Ureter (tissue), 1 donor: ENCODE results near the gene PDLIM7. TPM values are rescaled to one million over a fixed set of nuclear protein-coding genes. Genes with fewer than 3 reads are reported as not detected.

Experiments used
- DNase-seq: peaks from one replicate; pipeline ENCODE4 v3.0.0-alpha.2; 2020; ENCODE audit warnings: low spot score
- total RNA-seq: library from RNA; stranded (reverse); gene quantifications from one replicate; pipeline ENCODE4 v1.2.4, GENCODE V29; 2023
- donor health status: DM: yes; HTN: yes; CAD: no.

Gene PDLIM7
- total RNA-seq, 1 donor from 2014 or later: 218 TPM

DNA sequence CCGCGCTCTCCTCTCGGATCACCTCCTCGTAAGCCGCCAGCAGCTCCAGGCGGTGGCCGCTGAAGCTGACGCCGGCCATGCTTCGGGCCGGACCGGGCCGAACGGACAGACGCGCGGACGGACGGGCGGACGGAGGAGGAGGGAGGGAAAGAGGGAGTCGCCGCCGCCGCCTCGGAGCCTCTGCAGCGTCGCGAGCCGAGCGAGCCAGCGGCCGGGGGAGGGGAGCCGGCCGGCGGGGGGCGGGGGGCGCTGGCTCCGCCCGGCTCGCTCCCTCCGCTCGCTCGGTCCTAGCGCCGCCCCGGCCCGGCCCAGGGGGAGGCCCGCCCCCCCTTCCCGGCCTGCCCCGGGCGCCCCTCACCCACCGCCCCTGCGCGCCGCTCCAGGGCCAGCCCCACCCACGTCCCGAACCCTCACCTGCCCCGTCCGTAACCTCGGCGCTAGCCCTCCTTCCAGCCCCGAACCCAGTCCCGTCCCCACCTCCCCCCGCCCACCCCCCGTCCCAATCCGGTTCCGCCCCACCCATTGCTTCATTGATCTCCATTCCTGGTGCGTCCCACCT, 23.9 kb downstream of the PDLIM7 start, which contains the start of gene DBN1:
Gene DBN1 (minus strand): TSS at position 192 of the 559 bp plus-strand sequence. CDS start 113 bp downstream, at position 79.
- DNase-seq: no peak

DNA sequence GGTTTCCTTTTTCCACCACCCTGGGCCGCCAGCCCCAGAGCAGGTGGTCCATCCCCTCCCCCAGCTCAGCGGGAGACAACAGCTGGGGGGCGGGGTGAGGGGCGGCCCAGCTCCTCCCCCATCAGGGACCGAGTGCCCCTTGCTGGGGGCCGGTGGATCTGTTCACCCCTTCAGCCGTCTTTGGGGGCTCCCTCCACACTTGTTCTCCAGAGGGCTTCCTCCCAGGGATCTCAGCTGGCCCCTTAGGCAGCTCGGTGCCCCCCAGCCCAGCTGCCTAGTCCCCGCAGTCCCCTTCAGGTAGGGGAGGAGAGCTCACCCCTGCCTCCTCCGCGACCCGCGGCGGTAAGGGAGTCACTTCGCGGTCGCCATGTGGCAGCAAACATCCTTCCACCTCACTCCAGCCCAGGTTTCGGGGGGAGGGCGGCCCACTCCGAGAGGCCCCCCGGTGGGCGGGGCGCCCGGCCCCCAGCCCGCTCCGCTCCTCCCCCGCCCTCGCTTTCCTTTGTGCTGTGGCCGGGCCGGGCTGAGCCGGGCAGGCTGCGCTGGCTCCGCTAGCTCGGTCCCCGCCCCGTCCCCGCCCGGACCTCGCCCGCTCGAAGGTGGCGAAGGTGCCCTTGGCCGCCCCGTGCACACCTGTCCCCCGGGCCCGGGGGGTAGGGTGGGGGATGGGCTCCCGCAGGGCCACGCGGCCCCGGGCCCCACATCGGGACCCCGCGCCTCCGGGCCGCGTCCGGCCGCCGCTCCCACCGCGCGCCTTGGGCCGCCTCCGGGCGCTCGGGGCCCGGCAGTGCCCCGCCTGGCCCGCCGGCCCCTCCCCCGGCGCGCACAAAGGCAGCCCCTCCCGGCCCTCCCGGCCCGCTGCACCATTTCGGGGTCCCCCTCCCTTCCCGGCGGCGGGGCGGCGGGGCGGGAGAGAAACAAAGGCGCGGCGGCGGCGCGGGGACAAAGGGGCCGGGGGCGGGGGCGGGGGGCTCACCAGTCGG, 24.7 kb downstream of the PDLIM7 start:
- no peak for DNase-seq

DNA sequence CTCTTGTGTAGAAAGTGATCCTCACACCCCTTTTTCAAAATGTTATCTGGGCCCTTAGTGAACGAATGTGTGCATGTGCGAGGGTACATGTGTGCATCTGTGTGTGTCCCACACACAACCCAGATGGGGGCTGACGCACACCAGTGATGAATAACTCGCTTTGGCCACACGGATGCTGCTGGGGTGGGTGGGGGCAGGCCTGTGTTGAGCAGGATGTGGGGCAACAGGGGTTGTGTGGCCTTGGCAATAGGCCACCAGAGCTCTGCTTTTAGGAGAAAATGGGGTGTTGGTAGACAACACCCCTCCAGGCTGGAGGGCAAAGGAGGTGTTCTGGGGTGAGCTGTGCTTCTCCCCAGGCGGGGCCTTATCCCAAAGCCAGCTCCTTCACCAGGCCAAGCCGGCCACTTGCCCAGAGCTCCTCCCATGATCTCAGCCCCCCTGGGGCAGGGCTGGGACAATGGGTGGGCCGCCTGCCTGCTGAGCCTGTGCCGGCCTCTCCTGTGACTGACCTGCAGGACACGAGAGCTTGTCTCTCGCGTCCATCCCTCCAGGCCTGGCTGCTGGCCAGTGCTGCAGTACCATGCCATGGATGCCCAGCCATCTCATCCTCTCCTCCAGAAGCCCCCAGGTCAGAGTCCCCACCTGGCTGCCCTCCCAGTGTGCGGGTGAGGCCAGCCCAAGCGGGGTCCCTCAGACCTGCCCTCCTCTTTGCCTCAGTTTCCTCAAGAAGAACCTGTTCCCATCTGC, 25.6 kb downstream of the PDLIM7 start:
- no peak for DNase-seq

DNA sequence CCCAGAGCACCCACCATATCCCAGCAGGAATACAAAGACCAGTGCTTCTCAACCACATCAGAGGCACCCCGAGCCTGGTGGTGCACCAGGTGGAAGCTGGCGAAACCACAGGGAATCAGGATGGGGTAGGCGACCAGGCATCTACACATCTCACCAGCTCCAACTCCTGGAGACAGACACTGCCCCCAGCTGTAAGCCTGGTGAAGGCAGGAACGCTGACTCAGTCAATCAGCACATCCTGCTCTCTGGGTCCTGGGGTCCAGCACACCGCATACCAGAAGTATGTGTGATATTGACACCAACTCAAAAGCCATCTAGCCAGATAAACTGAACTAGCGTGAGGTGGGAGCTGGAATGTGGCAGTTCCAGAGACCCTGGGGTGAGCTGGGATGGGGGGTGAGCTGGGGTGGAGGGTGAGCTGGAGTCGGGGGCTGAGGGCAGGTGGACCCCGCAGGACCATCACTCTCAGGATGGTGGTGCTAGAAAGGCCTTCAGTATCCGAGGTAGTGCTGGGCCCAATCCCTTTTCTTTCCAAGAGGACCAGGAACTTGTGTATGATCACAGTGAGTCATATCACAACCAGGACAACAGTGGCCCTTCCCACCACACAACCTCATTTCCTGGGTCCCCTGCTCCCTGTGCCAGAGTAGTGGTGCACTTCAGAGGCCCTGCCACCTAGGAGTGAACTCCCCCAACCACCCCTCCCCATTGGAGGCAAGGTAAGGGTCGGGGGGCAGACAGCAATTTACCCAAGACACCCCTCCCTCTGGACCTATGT, 26.5 kb downstream of the PDLIM7 start:
- DNase-seq: no peak

DNA sequence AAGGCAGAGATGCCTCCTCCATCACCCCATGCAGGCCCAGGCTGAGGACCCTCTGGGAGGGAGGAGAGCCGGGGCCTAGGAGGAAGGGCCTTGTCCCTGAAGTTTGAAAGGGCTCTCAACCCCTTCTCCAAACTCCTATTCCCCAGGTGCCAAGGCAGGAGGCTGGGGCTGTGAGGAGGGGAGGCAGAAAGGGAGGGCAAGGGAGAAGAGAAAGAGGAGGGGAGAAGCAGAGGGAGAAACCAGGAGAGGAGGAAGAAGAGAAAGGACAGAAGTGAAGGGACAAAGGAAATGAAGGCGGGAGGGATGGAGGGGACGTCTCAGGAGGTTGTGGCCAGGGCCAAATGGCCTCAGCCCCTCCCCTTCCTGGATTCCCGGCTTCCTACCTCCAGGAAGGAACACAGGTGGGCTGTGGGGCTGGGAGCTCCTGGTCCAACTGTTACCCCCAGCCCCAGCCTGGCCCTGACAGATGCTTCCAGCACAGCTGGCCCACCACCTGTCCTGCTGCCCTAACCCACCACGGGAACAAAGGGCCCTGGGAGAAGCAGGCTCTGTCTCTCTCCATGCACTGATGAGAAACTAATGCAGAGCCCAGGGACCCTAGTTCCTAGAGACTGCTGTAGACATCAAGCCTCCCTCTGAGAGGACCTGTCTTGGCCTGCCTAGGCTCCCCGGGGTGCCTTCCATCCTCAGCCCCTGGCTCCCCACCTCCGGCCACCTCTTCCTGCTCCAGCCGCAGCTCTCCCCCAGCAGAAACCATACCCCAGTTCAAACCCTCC, 27.5 kb downstream of the PDLIM7 start:
- no peak for DNase-seq

DNA sequence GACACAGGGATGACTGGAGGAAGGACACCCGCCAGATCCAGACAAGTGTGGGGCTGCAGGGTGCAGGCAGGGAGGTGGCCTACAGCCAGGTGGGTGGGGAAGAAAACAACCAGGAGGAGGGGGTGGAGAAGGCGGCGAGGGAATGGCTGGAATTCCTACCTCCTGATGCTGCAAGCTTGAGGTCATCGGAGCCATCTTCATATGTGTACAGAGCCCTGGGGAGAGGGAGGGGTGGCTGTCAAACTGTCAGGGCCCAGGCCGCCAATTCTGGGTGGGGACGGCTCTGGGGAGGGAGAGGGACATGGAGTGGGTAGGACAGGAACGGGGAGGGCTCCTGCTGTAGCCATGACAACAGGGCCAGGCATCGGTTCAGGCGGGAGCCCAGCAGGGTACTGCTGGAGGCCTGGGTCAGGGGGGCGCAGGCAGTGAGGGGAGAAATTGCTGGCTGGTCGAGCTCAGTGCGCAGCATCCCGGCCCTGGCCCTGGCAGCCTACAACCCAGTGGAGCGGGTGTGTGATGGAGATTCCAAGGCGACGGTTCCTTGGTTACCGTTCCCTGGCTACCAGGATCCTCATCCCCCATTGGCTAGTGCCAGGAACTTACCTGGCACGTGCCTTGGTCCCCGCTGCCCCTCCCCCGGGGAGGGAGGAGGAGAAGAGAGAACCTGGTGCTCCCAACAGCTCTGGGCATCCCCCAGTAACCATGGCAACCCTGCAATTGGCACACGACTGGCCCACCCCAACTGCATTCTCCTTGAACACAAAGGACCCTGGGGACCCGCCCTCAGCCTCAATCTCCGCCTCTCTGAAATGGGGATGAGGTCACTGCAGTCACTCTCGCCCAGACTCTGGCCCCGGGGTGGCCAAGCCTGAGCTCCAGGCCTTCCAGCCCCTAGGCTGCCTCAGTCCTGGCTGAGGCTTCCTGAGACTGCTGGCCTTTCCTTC, 28.4 kb downstream of the PDLIM7 start:
- DNase-seq: no peak

DNA sequence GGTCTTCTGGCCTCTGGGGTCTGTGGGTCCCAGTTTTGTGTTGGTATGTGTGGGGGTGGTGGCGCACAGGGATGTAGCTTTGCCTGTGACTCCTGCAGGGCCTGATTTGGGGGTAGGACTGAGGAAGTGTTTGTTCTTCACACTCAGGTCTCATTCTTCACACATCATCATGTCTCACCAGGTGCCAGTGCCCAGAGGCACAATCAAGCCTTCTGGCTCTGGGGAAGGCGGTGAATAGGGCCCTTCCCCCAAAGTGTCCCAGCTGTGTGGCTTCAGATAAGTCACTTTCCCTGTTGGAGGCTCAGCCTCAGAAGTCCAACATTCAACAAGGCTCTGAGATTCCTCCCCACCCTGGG, 29.1 kb downstream of the PDLIM7 start:
- DNase-seq: no peak

DNA sequence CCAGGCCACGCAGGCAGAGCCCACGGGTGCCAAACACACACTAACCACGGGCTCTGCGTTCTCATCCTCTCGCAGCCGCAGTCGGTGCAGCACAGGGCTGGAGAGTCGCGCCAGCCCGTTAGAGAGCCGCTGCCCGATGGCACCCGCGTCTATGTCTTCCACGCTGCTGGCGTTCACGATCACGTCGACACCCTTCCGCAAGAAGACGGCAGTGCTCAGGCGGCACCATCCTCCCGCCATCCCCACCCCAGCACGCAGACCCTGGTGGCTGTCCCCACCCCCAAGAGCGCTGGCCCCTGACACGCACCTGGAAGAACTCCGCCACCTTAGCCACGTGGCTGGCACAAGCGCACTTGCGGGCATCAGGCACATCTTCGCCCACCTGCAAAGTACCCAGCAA, 30.0 kb downstream of the PDLIM7 start:
- no peak for DNase-seq

DNA sequence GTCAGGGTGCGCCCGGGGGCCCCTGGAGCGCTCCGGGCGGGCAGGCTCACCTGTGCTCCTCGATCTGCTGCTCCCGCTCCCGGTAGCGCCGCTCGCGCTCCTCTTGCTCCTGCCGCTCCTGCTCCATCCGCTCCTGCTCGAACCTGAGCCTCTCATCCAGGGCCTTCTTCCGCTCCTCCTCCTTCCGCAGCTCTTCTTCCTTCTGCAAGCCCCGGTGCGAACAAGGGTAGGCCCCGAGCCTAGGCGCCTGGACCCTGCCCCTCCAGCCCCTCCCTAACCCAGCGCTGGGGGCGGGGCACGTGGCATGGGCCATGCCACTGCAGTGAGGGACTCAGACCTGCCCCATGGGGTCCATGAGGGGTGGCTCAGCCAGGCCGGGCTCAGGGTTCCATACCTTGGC, 30.5 kb downstream of the PDLIM7 start:
- DNase-seq: no peak

DNA sequence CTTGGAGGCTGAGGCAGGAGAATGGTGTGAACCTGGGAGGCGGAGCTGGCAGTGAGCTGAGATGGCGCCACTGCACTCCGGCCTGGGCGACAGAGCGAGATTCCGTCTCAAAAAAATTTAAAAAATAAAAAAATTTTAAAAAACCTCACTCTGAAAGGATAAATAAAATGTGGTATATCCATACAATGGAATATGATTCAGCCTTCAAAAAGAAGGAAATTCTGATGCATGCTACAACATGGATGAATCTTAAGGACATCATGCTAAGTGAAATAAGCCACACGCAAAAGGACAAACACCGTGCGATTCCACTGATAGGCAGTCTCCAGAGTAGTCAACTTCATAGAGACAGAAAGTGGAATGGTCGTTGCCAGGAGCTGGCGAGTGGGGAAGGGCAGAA, 32.4 kb downstream of the PDLIM7 start:
- no peak for DNase-seq

DNA sequence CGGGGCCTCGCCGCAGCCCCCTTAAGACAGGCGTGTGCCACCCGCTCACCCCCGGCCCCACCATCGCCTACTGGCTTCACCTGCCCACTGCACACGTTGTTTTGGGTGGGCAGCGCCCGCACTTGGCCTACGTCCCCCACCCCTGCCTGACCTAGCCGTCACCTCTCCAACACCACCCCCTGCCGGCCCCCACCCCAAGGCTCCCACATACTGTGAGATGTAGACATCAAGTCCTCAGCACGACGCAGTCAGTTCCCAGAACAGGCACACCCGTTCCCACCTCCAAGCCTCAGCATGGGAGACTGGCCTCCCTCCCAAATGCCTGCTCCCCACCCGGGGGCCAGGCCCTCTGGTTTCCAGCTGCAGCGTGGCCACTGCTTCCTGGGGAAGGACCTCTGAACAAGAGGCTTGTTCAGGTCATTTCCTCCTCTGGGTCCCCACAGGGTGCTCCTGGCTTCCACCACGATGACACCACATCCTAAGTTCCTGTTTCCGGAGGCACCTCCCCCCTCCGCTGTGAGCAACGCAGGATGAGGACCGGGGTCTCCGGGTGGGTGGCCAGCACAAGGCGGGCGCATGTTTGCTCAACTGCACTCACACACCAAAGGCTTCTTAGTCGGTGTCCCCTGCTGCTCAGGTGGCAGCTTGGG, 35.3 kb downstream of the PDLIM7 start:
- DNase-seq: no peak

DNA sequence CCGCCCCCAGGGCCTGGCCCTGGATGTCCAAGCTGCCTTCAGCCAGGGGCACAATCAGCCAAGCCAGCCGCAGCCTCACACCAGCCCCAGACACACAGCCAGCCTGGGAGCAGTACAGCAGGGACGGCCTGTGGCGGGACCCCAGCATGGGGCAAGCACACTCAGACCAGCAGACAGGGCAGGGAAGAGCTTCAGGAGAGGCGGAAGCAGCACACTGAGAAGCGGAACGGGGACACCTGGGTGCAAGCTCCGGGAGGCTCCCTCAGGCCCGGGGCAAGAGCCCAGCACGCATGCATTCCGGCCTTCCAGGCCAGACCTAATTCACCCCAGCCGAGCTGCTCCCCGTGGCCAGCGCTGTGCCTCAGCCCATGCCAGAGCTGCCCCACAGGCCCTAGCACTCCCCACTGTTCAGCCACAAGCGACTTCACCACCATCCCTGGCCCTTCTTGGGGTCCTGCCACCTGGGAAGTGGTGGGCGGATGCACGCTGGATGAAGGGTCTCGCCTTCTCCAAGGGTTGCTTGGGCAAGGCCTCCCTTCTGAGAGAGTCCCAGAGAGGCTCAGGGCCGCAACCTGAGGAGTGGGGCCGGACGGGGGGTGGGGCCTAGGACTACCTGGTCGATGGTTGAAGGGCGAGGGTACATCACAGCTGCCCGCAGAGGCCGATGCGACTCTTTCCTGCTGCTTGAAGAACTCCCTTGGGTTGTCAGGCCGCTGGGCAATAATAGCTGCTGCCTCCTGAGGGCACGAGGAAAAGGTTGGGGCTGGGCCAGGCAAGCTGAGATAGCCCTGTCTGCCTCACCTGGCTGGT, 37.4 kb downstream of the PDLIM7 start:
- no peak for DNase-seq

DNA sequence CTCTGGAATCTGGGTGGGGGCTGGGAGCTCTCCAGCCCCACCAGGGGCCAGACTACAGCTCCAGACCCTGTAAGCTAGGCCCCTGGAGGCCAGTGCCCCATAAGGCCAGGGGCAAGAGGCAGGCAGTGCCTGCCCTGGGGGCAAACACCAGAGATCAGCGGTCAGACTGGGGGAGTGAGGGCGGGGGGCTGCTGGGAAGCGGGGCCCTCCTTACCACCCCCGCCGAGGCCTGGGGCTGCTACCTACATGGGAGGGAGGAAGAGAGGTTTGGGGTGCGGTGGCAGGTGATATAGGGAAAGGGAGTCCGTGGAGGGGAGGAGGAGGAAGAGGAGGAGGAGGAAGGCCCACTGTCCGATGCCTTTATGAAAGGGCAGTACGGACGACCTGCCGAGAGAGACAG, 38.0 kb downstream of the PDLIM7 start:
- DNase-seq: no peak

DNA sequence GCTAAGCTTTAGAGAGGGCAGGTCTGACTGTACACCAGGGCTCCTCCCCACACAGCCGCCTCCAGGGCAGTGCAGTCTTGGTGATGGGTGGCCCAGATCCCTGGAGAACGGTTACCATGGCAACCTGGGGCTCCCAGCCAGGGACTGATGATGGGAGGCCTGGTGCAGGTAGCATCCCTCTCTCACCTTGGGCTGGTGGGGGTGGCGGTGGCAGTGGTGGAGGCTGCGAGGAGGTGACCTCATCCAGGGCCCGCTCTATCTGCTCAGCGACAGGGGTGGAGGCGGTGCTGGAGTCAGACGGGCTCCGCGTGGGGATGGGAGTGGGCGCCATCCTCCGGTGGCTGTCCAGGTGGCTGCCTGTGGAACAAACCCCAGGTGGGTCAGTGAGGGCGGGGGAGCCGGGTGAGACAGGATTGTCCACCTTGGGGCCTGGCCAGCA, 38.5 kb downstream of the PDLIM7 start:
- no peak for DNase-seq

DNA sequence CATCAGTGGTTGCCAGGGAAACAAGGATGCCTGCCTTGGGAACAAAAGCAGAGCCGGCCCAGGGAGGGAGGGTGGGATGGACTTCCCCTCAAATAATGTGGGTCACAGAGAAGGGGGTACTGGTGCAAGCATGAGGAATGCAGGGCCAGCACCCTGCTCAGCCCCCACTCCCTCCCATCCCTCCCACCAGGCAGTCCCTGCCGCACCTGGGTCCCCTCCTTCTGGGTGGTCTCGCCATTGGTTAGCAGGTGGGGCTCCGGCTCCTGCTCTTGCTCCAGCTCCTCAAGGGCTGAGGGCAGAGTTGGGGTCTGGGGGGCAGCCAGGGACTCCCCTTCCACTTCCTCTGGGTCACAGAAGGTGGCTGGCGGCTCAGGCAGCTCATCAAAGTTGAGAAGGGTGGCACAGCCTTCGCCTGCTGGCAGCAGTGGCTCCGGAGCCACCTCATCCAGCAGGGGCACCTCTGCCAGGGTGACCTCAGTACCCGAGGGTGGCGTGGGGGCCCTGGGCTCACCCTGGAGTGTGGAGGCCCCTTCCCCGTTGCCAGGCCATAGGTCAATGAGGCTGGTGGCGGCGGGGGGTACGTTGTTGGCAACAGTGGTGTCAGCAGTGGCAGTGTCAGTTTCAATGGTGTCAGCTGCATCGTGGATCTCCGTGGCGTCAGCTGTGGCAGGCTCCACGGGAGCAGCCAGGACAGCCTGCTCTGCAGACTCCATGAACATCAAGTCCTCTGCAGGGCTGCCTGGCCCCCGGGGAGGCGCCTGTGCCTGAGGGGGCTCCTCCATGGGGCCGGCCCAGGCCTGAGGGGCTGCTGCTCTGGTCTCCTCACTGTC, 39.3 kb downstream of the PDLIM7 start:
- no peak for DNase-seq

DNA sequence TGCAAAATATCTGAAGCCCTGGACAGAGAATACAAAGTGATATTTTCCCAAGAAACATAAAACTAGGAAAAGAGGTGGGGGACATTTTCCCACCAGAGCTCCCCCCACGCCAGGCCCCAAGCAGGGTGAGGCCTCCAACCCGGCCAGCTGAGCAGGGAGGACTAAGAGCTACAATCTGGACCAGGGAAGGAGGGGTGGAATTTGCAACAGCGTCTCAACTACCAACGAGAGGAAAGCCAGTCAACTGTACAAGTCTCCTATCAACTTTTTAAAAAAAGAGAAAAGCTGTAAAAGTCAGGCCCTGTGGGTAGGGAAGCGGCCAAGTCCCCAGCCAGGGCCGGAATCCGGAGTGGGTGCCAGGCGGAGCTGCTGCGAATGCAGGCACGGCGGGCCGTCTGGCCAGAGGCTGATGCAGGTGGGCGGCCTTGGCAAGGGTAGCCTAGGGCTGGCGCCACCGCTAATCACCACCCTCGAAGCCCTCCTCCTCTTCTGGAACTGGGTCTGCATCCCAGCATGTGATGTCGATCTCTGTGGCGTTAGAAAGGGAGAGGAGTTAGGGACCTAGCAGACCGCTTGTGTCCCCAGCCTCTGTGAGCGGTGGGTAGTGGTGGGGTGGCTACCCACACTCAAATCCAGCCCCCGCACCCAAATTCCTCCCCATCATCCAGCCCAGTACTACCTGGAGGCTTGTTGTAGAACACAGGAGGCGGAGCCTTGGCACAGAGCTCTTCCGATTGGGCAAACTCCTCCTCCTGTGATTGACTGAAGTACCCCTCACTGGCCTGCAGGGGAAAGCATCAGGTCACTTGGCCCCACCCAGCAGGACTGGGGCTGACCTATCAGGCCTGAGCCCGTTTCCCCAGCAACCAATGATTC, 40.2 kb downstream of the PDLIM7 start:
- DNase-seq: peak; percentile 79
